Activated CD8-positive, alpha-beta memory T cell treated with anti-CD3 and anti-CD28 coated beads for 1 hour (primary cell): ENCODE measurements around the gene ZFAND2B.
A peak's percentile ranks its signal among the peaks of the same experiment; 100 is the strongest.
"Not testable (repeated sequence)": the region's sequence is repeated elsewhere in the genome, so short reads cannot be mapped to it uniquely, and the experiment has no call there.

Experiments
- DNase-seq, 2 donors: peaks; one replicate each; pipeline ENCODE4 v3.0.0-alpha.2; 2020; ENCODE audit warnings: low read depth in 1 of 2; ENCODE audit errors: extremely low read depth in 1 of 2

Gene ZFAND2B

DNA sequence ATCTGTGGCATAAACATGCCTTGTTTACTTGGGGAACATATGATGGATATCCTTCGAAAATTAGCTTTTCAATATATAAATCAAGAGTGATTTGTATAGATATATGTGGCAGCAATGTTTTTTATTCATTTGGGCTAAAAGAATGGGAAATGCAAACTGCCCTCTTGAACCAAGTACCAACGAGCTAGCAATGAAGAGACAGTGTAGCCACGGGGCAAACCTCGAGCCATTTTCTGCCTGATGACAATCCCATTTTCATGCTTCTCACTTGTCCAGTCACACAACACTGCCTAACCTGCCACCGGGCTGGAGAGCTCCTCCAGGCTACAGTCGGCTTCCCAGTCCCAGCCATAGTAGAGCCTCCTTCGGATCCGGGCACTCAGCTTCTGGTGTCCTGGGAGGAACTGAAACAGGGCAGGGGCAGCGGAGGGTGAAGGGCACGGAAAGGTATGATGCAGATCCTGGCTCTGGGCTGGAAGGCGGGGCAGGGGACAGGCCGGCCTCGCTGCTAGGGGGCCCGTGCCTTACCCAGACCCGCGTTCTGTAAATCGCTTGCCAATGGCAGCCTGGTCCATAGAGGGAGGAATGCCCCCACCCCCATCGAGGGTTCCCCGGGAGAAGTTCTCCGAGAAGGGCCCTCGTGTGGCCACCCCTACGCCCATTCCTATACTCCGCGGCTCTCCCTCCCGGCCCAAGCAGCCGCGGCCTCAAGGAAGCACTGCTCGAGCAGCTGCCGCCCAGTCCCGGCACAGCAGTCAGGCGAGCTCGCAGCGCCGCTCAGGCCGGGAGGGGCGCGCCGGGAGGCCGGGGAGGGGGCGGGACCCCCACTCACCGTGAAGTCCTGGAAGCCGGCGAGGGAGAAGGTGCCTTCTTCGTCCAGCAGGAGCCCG is 30.4 kb upstream of the ZFAND2B start:
- DNase-seq = no peak

- peak; percentile 47 to 82 for DNase-seq
These were observed 29.6 kb upstream of the ZFAND2B start, which contains the start of gene CNPPD1 for GRCh38 chr2:219176818-219177551. TSS of gene CNPPD1 (minus strand) at chr2:219176925. CDS start at chr2:219176828, 97 bp downstream.

DNA sequence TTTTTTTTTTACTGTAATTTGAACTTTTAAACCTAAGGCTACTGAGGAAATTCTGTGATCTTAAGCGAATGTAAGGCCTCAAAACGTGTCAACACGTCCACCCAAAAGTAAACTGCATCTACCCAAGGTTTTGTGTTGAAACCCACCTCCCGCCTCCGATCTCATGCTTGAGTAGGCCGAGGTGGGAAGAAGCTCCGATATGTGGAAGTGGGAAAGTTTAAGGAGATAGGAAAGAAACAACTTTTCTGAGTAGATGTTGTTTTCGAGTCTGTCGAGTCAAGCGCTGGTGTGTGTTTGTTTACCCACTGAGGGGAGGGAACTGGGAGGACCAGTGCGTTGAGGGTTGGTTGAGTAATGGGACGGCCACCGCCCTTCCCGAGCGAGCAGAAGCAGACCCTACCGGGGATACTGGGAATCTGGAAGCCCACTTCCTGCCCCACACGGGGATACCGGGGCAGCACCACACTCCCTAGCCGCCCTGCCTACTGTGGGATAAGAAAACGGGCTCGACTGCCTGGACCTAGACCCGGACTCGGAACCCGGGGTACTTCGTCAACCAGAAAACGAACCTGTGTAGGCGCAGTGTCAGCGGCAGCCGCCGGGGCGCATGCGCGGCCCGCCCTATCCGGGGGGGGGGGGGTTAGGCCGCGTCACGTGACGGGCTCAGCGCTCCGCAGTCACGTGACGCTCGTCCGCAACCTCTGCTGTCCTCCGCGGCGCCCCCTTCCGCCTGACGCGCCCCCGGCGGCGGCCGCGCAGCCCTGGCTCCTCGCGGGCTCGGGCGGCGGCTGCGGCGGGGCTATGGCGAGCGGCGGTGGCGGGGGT is 28.8 kb upstream of the ZFAND2B start, which contains the start of gene RETREG2:
RETREG2 (plus strand) TSS at position 724 of the 825 bp plus-strand sequence; CDS start at position 802, 78 bp downstream.
- DNase-seq = peak; percentile 47 to 65

DNA sequence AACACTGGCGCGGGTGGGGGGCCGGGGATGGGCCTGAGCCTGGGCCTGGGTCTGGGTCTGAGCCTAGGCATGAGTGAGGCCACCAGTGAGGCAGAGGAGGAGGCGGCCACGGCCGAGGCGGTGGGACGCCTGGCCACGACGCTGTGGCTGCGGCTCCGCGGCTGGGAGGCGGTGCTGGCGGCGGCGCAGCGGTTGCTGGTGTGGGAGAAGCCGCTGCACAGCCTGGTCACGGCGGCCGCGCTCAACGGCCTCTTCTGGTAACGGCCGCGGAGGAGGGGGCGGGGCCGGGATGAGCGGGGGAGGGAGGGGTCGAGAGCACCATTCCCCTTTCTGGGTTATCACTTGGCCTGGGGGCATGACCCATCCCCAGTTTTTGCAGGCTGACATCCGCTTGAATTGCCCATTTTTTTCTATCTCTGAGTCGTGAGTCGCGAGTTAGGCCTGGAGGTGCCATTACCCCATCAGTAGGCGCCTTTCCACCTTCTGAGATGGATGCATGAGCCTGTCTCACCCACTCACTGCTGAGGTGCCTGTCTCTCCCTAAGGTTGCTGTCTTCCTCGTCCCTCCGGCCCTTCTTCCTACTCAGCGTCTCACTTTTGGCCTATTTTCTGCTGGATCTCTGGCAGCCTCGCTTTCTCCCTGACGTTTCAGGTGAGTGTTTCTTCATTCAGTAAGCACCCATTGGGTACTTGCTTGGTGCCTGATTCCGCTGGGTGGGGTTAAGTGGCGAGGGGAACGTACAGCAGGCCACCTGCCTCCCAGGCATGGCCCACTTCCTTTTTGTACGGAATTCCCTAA is 28.0 kb upstream of the ZFAND2B start:
- no peak for DNase-seq

GRCh38 chr2:219179601-219180465 is 26.7 kb upstream of the ZFAND2B start:
- DNase-seq = no peak

GRCh38 chr2:219180961-219181360 is 25.6 kb upstream of the ZFAND2B start:
- DNase-seq = no peak

- no peak for DNase-seq
These were observed 25.1 kb upstream of the ZFAND2B start for GRCh38 chr2:219181531-219181930.

DNA sequence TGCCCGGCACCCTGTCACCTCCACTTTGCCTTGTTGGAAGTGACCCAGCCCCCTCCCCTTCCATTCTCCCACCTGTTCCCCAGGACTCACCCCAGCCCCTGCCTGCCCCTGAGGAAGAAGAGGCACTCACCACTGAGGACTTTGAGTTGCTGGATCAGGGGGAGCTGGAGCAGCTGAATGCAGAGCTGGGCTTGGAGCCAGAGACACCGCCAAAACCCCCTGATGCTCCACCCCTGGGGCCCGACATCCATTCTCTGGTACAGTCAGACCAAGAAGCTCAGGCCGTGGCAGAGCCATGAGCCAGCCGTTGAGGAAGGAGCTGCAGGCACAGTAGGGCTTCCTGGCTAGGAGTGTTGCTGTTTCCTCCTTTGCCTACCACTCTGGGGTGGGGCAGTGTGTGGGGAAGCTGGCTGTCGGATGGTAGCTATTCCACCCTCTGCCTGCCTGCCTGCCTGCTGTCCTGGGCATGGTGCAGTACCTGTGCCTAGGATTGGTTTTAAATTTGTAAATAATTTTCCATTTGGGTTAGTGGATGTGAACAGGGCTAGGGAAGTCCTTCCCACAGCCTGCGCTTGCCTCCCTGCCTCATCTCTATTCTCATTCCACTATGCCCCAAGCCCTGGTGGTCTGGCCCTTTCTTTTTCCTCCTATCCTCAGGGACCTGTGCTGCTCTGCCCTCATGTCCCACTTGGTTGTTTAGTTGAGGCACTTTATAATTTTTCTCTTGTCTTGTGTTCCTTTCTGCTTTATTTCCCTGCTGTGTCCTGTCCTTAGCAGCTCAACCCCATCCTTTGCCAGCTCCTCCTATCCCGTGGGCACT is 24.0 kb upstream of the ZFAND2B start:
- DNase-seq = no peak

DNA sequence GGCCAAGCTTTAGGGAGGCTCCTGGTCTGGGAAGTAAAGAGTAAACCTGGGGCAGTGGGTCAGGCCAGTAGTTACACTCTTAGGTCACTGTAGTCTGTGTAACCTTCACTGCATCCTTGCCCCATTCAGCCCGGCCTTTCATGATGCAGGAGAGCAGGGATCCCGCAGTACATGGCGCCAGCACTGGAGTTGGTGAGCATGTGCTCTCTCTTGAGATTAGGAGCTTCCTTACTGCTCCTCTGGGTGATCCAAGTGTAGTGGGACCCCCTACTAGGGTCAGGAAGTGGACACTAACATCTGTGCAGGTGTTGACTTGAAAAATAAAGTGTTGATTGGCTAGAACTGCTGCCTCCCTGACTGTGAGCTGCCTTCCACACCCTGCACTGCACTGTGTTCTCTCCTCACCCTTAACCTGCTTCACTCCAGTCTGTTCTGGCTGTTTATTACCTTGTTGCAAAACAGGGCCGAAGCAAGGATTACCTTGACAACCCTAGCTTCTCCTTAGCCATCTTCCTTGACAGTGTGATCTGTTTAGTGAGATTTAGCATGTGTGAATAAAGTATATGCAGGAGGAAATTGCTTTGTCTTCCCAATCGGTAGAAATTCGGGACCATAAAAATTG is 23.3 kb upstream of the ZFAND2B start:
- no peak for DNase-seq

- no peak for DNase-seq
These were observed 22.5 kb upstream of the ZFAND2B start for GRCh38 chr2:219184121-219184520.

DNA sequence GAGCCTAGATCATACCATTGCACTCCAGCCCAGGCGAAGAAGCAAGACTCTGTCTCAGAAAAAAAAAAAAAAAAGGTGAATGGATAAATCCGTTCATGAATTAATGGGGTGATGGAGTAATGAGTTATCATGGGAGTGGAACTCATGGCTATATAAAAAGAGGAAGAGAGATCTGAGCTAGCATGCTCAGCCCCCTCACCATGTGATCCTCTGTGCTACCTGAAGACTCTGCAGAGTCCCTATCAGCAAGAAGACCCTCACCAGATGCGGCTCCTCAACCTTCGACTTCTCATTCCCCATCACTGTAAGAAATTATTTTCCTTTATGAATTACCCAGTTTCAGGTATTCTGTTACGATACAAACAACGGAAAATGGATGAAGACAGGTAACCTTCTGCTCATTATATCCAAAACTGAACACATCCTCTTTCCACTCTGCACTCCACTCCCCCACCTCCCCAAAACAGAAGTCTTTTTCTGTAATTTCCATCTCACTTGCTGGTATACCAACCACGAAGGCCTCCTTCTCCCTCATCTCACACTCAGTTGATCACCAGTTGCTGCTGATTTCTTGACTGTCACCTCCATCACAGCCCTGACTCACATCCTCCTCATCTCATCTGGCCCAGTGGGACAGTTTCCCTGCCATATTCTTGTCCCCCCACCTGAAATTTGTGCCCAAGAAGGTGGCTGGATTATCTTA is 19.7 kb upstream of the ZFAND2B start:
- no peak for DNase-seq

GRCh38 chr2:219197388-219197787 is 9.2 kb upstream of the ZFAND2B start:
- DNase-seq = no peak

DNA sequence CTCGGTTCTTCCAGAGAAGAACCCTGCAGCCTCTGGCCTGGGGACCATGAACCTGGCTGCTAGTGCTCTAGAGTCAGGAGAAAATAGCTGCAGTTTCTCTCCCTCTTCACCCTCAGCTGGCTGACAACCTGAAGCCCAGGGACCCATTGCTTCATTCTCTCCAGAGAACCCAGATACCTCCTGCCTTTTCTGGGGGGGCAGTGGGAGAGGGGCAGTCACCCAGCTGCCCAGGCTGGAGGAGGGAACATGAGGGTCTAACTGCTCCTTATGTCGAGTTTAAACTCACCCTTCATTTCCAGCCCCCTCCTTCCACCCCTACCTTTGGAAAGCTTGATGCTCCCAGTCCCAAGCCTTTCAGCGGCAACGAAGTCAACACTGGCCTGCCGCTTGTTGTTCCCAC is 7.6 kb upstream of the ZFAND2B start:
- DNase-seq = no peak

GRCh38 chr2:219199470-219200211 is 6.9 kb upstream of the ZFAND2B start:
- DNase-seq = no peak

DNA sequence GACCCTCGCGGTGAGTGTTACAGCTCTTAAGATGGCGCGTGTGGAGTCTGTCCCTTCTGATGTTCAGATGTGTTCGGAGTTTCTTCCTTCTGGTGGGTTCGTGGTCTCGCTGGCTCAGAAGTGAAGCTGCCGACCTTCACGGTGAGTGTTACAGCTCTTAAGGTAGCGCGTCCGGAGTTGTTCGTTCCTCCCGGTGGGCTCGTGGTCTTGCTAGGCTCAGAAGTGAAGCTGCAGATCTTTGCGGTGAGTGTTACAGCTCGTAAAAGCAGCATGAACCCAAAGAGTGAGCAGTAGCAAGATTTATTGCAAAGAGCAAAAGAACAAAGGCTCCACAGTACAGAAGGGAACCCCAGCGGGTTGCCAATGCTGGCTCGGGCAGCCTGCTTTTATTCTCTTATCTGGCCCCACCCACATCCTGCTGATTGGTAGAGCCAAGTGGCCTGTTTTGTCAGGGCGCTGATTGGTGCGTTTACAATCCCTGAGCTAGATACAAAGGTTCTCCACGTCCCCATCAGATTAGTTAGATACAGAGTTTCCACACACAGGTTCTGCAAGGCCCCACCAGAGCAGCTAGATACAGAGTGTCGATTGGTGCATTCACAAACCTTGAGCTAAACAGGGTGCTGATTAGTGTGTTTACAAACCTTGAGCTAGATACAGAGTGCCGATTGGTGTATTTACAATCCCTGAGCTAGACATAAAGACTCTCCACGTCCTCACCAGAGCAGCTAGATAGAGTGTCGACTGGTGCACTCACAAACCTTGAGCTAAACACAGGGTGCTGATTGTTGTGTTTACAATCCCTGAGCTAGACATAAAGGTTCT is 5.9 kb upstream of the ZFAND2B start:
- not testable (repeated sequence) for DNase-seq

DNA sequence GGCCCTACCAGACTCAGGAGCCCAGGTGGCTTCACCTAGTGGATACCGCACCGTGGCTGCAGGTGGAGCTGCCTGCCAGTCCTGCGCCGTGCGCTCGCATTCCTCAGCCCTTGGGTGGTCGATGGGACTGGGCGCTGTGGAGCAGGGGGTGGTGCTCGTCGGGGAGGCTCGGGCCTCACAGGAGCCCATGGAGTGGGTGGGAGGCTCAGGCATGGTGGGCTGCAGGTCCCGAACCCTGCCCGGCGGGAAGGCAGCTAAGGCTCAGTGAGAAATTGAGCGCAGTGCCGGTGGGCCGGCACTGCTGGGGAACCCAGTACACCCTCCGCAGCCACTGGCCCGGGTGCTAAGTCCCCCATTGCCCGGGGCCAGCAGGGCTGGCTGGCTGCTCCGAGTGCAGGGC is 5.3 kb upstream of the ZFAND2B start:
- not testable (repeated sequence) for DNase-seq
